GM19372 (cell line): ENCODE results near the gene AKR1D1.
"Not testable (repeated sequence)": the region's sequence is repeated elsewhere in the genome, so short reads cannot be mapped to it uniquely, and the experiment has no call there.

ENCODE experiments used
- ATAC-seq: cut with Tn5 transposase; IDR thresholded peaks from one replicate; pipeline ENCODE4 v1.9.1; 2021; ENCODE audit warnings: mild to moderate bottlenecking, low read depth, moderate library complexity; ENCODE audit not compliant: unreplicated experiment

Gene AKR1D1

GRCh38 chr7:138072726-138073125, 3.5 kb upstream of the AKR1D1 start:
- ATAC-seq, result no peak

GRCh38 chr7:138074121-138074520, 2.1 kb upstream of the AKR1D1 start:
- ATAC-seq, result no peak

- no peak for ATAC-seq
Observed at GRCh38 chr7:138074540-138074939, 1.7 kb upstream of the AKR1D1 start.

GRCh38 chr7:138075350-138075749, 909 bp upstream of the AKR1D1 start:
- no peak for ATAC-seq

- ATAC-seq, result not testable (repeated sequence)
Observed at GRCh38 chr7:138075786-138076185, 473 bp upstream of the AKR1D1 start.

- ATAC-seq, result no peak
Observed at GRCh38 chr7:138077809-138078208, 1.6 kb downstream of the AKR1D1 start.

- ATAC-seq, result no peak
Observed at GRCh38 chr7:138079137-138079536, 2.9 kb downstream of the AKR1D1 start.

- ATAC-seq, result no peak
Observed at GRCh38 chr7:138081868-138082267, 5.6 kb downstream of the AKR1D1 start.

GRCh38 chr7:138083859-138084258, 7.6 kb downstream of the AKR1D1 start:
- ATAC-seq, result no peak

- ATAC-seq, result no peak
Observed at GRCh38 chr7:138086563-138087270, 10.5 kb downstream of the AKR1D1 start.

GRCh38 chr7:138089080-138089901, 13.0 kb downstream of the AKR1D1 start:
- no peak for ATAC-seq

- ATAC-seq, result peak; percentile 81
Observed at GRCh38 chr7:138091032-138091431, 14.8 kb downstream of the AKR1D1 start.

- not testable (repeated sequence) for ATAC-seq
Observed at GRCh38 chr7:138091840-138092239, 15.6 kb downstream of the AKR1D1 start.

GRCh38 chr7:138092486-138093028, 16.3 kb downstream of the AKR1D1 start:
- no peak for ATAC-seq

- ATAC-seq, result no peak
Observed at GRCh38 chr7:138095972-138096935, 20.0 kb downstream of the AKR1D1 start.

GRCh38 chr7:138097064-138097741, 20.9 kb downstream of the AKR1D1 start:
- no peak for ATAC-seq

GRCh38 chr7:138099813-138100212, 23.6 kb downstream of the AKR1D1 start:
- no peak for ATAC-seq

- ATAC-seq, result no peak
Observed at GRCh38 chr7:138105221-138105620, 29.0 kb downstream of the AKR1D1 start.

- no peak for ATAC-seq
Observed at GRCh38 chr7:138115047-138115446, 38.8 kb downstream of the AKR1D1 start.

- ATAC-seq, result no peak
Observed at GRCh38 chr7:138116141-138116540, 39.9 kb downstream of the AKR1D1 start.
